Measurements from ENCODE around the gene TGM1.

- TF ChIP-seq CTCF (IDR thresholded peaks at IDR 0.05; ENCODE audit: poor library complexity): peak; percentile 78
- TF ChIP-seq EZH2 (IDR thresholded peaks at IDR 0.05; ENCODE audit: borderline replicate concordance): no peak
- TF ChIP-seq EZH2phosphoT487 (IDR thresholded peaks at IDR 0.05; ENCODE audit: low read depth, severe bottlenecking, unreplicated experiment): no peak
Measured at GRCh38 chr14:24271134-24271833, 8.3 kb upstream of the TGM1 start, which contains the start of gene RABGGTA.

All from hepatocyte (in vitro differentiated cells).